GM19452 (cell line): Measurements from ENCODE around the gene CCHCR1.

Experiments
- ATAC-seq: cut with Tn5 transposase; IDR thresholded peaks from one replicate; pipeline ENCODE4 v1.9.1; 2021; ENCODE audit not compliant: unreplicated experiment

Gene CCHCR1

DNA sequence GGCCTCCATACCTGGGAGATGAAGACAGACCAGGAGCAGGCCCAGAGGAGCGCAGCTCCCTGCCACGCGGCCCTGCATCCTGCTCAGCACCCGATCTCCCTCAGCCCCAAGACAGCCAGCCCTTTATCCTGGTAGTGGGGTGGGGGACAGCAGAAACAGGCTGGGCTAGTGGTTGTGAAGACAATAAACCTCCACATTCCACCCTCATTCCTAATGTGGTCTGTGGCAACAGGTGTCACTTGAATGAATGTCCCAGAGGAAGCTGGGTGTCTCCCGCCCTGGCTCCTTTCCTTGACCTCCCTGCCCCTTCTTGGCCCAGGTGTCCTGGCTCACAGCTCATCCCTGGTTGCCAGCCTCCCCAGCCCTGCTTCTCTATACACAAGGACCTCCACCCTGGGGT lies 45.1 kb downstream of the CCHCR1 start, which contains the start of gene C6orf15:
Gene C6orf15 (minus strand): TSS at position 98 of the 400 bp plus-strand sequence. CDS start 20 bp downstream, at position 78.
- ATAC-seq: no peak

DNA sequence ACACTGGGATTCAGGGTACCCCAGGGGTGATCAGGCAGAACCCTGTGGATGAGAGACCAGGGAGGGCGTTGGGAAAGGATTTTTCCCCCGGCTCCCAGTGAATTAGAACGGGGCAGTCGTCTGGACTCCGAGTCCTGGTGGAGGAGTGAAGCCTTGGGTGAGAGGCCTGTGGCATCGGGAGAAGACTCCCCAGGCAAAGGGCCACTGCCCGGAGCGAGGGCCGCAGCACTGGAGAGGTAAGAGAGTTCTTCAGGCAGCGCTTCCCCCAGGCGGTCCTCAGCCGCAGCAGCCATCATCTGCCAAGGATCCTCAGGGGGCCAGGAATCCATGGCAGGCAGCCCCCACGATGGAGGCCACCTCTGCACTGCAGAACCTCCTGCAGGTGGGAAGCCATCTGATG lies 45.9 kb downstream of the CCHCR1 start:
- no peak for ATAC-seq

DNA sequence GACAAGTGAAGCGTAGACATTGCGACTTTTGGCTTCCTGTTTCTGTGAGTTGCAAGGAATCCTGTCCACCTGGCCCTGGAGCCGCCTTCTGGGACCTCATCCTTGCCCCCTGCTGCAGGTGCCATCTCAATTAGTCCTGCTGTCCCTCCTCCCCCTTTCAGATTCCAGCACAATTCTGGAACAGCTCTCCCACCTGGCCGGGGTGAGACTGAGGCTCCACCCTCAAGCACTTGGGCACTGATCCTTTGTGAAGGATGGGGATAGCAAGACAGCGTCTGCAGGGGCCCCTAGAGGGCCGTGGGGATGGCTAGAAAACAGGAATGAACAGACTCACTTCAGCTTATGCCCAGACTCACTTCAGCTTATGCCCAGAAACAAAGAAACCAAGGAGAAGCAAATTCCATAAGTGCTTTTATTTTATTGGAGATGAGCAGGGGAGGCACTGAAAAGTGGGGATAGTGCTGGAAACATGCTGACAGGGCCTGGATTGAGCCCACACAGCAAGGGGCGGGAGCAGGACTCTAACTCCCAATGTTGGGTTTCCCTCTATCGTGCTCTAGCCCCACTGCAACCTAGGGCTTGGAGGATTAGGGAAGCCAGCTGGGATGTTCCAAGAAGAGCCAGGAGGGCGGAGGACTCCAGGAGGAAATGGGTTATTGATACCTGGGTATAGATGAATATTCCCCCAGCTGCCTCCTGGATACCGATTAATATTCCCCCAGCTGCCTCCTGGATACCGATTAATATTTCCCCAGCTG lies 46.6 kb downstream of the CCHCR1 start:
- ATAC-seq: no peak

DNA sequence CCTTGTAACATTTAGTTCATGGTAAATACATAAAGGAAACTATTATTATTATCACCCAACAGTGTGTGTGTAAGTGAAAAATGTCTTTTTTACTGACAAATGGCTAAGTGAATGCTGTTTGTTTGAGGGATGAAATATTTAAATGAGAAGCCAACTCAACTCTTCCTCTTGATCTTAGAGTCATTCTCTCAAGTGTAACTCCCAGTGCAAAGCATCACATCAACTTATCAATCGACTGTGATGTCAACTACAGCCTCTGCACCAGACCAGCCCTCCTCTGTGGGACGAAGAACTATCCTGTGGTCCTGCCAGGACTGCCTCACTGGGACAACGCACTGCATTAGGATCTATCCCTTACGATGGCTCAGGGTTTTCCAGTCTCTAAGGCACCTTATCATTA lies 50.5 kb downstream of the CCHCR1 start:
- ATAC-seq: no peak

DNA sequence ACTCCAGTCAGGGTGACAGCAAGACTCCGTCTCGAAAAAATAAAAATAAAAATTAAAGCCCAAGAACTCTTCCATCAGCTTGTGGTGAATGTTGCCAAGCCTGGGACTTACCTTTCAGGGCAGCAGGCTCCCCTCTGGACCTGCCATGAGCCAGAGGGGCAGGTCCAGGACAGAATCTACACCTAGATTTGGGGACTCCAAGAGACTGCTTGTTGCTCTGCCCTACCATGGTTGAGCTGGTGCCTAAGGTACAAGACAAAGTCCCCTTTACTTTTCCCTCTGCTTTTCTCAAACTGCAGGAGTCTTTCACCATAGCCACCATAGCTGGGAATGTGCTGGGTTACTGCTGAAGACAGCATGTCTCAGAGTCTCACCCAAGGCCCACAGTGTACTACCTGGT lies 54.5 kb downstream of the CCHCR1 start:
- ATAC-seq: no peak

DNA sequence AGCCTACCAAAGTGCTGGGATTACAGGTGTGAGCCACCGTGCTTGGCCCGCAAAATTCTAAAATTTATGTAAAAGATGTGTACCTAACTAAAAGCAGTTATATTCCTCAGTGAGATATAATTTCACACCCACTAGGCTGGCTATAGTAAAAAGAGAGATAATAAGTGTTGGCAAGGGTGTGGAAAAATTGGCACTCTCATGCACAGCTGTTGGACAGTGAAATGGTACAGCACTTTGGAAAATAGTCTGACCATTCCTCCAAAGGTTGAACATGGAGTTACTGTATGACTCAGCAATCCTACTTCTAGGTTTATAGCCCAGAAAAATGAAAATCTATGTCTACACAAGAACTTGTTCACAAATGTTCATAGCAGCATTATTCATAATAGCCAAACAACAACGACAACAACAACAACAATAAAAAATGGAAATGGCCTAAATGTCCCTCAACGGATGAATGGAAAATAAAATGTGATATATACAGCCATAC lies 59.1 kb downstream of the CCHCR1 start:
- no peak for ATAC-seq

DNA sequence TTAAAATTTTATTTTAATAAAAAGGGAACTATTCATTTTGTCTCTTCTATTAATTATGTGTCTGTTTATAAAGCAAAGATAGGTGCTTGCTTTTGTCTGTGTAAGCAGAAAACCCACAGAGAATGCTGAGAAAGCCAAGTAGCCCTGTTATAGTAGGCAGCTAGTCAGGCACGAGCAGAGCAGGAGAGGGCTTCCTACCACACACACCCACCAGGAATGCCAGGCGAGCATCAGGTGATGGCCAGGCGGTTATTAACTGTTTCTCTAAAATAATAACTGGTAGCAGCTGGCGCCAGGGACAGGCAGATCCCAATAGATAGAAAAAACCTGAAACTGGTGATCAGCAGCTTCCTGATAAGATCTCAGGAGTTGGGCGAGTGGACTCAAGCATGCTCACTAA lies 60.9 kb downstream of the CCHCR1 start:
- ATAC-seq: no peak

DNA sequence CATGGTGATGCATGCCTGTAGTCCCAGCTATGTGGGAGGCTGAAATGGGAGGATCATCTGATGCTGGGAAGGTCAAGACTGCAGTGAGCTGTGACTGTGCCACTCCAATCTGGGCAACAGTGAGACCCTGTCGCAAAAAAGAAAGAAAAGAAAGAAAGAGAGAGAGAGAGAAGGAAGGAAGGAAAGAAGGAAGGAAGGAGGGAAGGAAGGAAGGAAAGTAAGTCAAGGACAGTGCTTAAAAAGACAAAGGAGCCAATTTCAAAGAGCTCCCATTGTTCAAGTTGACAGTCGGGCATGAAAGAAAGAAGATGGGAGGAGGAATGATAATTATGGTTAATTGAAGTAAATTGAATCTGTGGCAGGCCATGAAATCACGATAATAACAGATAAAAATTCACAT lies 61.4 kb downstream of the CCHCR1 start:
- no peak for ATAC-seq

DNA sequence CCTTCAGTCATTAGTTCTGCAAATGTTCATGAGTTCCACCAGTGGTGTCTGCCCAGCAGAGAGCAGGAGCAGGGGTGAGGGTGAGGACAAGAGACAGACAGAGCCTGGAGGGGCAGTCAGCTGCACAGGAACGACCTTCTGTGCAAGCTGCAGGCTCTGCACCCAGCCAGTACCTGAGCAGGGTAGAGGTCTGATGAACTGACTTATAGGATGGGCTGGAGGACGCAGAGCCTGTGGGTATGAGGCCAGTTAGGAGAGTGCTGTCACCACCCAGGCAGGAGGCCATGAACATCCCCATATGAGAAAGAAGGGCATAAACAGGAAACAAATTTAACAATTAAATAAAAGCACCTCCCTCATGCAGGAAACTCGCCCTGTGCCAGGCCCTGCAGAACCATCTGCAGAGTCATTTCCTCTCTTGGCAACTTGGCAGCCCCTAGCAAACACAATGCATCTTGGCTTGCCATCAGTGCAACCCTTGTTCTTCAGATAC lies 63.2 kb downstream of the CCHCR1 start:
- ATAC-seq: no peak

DNA sequence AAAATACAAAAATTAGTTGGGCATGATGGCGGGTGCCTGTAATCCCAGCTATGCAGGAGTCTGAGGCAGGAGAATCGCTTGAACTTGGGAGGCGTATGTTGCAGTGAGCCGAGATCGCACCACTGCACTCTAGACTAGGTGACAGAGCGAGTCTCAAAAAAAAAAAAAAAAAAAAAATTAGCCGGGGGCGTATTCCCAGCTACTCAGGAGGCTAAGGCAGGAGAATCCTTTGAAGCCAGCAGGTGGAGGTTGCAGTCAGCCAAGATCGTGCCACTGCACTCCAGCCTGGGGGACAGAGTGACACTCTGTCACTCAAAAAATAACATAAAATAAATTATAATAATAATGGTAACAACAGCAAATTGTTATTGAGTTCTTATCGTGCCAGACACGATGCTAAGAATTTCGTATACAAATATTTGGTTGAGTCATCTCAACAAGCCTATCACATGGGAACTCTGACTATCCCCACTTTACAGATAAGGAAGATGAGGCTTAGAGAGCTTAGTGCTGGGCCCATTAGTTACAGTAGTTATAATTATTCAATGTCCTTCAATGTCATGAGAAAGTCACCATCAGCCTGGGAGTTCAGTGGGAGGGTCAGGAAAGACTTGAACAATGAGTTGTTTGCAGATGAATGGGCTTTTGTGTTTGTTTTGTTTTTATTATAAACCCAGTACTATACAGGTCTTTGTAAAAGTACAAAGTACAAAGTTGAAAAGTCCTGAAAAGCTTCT lies 64.7 kb downstream of the CCHCR1 start:
- no peak for ATAC-seq
